ENCODE data around the gene TNC. TPM values are rescaled to one million over a fixed set of nuclear protein-coding genes. Genes with fewer than 3 reads are reported as not detected.

Gene TNC
- under 1 TPM; 0.05 to 0.22 TPM for total RNA-seq

DNA sequence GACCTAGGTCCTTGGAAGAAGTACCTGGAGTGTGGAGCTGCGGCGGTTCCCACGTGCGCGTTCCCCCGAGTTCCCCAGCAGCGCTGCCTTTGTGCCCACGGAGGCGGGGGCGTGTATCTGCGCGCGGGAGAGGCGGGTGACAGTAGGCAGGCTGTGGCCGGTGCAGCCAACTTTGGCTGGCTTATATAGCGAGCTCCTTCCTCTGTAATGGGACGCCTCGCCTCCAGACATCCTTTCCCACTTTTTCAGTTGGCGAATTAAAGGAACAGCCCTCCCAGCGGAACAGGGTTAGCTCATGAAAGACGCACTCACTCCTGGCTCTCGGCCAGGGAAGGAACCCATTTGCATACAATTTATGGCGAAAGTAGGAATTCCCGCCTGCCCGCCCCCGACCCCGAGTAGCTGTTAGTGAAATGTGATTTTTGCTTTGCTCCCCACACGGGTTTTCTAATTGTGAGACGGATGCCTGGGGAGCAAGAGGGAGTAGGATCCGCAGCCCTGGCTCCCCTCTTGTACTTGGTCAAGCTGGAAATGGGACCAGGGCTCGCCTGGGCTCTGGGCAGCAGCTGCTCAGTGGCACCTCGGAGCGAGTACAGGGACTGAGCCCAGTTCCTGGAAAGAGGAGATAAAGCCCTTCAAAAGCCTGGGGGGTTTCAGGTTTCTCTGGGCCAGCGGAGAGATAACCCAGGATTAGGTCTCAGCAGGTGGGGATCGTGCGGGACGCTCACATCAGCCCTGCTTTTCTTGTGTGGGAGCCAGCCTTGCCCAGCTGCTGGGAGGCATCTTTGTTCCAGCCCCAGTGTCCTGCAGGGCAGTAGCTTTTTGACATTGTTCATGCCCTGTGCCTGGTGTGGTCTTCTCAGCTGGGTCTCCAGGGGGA lies at the start of gene TNC:
TSS of gene TNC (minus strand) at position 159 of the 880 bp plus-strand sequence. CDS start 27,139 bp downstream, outside the sequence.
- intact Hi-C loops (cut with micrococcal nuclease), result no loop called here
- CTCF ChIA-PET, result interaction anchor here (1.2 kb wide), 1 partner anchor 11 kb away, joined by 3 read pairs; no protein-coding TSS in a partner anchor
- H3K27me3 Mint-ChIP-seq, result peaks cover 67% of the 10 kb centered on the region
- DNase-seq, result no peak
- H3K4me1 Mint-ChIP-seq (ENCODE audit: low read depth), result no peaks in the 10 kb centered on the region
- H3K4me3 Mint-ChIP-seq, result no peak within 1 kb of the TSS
- no peak for ATAC-seq
- H3K36me3 Mint-ChIP-seq (ENCODE audit: low read depth), result no peaks in the 10 kb centered on the region
- POLR2A ChIA-PET, result no interaction called here
- H3K27ac Mint-ChIP-seq, result no peak within 1 kb of the TSS
- TF ChIP-seq, protein P1, sequence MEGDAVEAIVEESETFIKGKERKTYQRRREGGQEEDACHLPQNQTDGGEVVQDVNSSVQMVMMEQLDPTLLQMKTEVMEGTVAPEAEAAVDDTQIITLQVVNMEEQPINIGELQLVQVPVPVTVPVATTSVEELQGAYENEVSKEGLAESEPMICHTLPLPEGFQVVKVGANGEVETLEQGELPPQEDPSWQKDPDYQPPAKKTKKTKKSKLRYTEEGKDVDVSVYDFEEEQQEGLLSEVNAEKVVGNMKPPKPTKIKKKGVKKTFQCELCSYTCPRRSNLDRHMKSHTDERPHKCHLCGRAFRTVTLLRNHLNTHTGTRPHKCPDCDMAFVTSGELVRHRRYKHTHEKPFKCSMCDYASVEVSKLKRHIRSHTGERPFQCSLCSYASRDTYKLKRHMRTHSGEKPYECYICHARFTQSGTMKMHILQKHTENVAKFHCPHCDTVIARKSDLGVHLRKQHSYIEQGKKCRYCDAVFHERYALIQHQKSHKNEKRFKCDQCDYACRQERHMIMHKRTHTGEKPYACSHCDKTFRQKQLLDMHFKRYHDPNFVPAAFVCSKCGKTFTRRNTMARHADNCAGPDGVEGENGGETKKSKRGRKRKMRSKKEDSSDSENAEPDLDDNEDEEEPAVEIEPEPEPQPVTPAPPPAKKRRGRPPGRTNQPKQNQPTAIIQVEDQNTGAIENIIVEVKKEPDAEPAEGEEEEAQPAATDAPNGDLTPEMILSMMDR (IDR thresholded peaks at IDR 0.05), result no peak
- H3K9me3 Mint-ChIP-seq, result no peaks in the 10 kb centered on the region

DNA sequence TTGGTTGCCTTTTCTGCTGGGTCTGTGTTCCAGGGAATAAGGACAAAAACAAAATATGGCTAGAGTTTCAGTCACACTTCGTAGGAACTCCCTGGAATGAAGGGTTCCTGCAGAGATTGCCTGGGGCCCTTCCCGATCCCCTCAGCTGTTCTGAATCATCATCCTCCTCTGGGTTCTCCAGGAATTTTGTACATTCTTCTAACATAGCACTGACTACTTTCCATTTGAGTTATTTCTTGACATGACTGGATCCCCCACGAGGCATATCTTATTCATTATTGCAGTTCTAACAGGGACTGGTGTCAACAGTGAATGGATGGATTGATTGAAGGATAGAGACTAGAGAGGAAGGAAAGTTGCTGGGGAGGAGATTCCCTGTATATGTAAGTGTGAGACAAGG lies 49.2 kb upstream of the TNC start:
- Mint-ChIP-seq H3K36me3 (ENCODE audit: low read depth) (no peaks in the 10 kb centered on the region), H3K9me3 (no peaks in the 10 kb centered on the region), H3K4me3 (no peak overlapping the region), H3K27ac (no peak overlapping the region), H3K27me3 (peaks cover 16% of the 10 kb centered on the region), H3K4me1 (ENCODE audit: low read depth) (no peaks in the 10 kb centered on the region)
- intact Hi-C loops (cut with micrococcal nuclease), result no loop called here
- POLR2A ChIA-PET, result no interaction called here
- ATAC-seq, result no peak
- TF ChIP-seq, protein P1 (IDR thresholded peaks at IDR 0.05), result no peak
- DNase-seq, result no peak
- CTCF ChIA-PET, result no interaction called here

GRCh38 chr9:115165233-115165632 lies 47.3 kb upstream of the TNC start:
- TF ChIP-seq, protein P1 (IDR thresholded peaks at IDR 0.05), result no peak
- ATAC-seq (no peak), DNase-seq (no peak)
- ChIA-PET POLR2A (no interaction called here), CTCF (no interaction called here)
- no peak overlapping the region for H3K4me3 Mint-ChIP-seq
- H3K9me3 Mint-ChIP-seq, result no peaks in the 10 kb centered on the region
- H3K27ac Mint-ChIP-seq, result no peak overlapping the region
- H3K27me3 Mint-ChIP-seq, result peaks cover 19% of the 10 kb centered on the region
- no peaks in the 10 kb centered on the region for H3K4me1 Mint-ChIP-seq (ENCODE audit: low read depth)
- H3K36me3 Mint-ChIP-seq (ENCODE audit: low read depth), result no peaks in the 10 kb centered on the region
- intact Hi-C loops (cut with micrococcal nuclease), result no loop called here

DNA sequence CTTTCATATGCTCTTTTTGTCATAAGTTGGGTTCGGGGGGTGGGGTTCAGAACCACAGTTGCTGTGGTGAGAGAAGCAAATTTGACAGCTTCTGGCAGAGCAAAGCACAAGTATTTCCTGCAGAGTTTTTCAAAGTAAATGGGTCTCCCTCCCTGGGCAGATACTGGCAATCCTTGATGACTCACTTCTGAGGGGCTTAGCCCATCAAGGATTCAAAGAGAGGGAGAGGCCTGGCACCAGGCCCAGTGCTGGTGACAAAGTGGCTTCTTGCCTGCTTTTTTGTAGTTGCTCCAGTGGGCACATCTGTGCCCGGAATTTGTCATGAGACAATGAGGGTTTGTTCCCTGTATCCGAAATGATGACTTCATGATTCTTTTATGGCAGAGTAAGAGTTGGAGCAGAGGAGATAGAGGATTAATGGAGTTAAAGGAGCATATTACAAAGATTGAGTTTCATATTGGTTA lies 46.6 kb upstream of the TNC start:
- TF ChIP-seq, protein P1 (IDR thresholded peaks at IDR 0.05), result no peak
- H3K4me3 Mint-ChIP-seq, result no peak overlapping the region
- no peak overlapping the region for H3K27ac Mint-ChIP-seq
- H3K27me3 Mint-ChIP-seq, result peaks cover 15% of the 10 kb centered on the region
- H3K4me1 Mint-ChIP-seq (ENCODE audit: low read depth), result no peaks in the 10 kb centered on the region
- no peaks in the 10 kb centered on the region for H3K9me3 Mint-ChIP-seq
- no peak for ATAC-seq
- no peak for DNase-seq
- intact Hi-C loops (cut with micrococcal nuclease), result no loop called here
- CTCF ChIA-PET, result no interaction called here
- POLR2A ChIA-PET, result no interaction called here
- H3K36me3 Mint-ChIP-seq (ENCODE audit: low read depth), result no peaks in the 10 kb centered on the region

GRCh38 chr9:115162946-115163345 lies 45.0 kb upstream of the TNC start:
- peaks cover 12% of the 10 kb centered on the region for H3K27me3 Mint-ChIP-seq
- CTCF ChIA-PET, result interaction anchor here (0.5 kb wide), 1 partner anchor 322 kb away, joined by 3 read pairs; no protein-coding TSS in a partner anchor
- no peak for DNase-seq

More at GRCh38 chr9:115162946-115163345, 45.0 kb upstream of the TNC start:
- no peak for ATAC-seq
- H3K9me3 Mint-ChIP-seq, result no peaks in the 10 kb centered on the region
- intact Hi-C loops (cut with micrococcal nuclease), result no loop called here
- peaks cover 7% of the 10 kb centered on the region for H3K4me1 Mint-ChIP-seq (ENCODE audit: low read depth)
- TF ChIP-seq, protein P1 (IDR thresholded peaks at IDR 0.05), result no peak
- POLR2A ChIA-PET, result no interaction called here
- no peak overlapping the region for H3K27ac Mint-ChIP-seq
- no peaks in the 10 kb centered on the region for H3K36me3 Mint-ChIP-seq (ENCODE audit: low read depth)
- H3K4me3 Mint-ChIP-seq, result no peak overlapping the region

All from activated CD8-positive, alpha-beta T cell treated with anti-CD3 and anti-CD28 coated beads for 36 hours (primary cell).